Raji (cell line): ENCODE measurements around the gene RIMS3.

Source experiments
- POLR2A ChIP-seq: IDR thresholded peaks from 2 replicates; pipeline ENCODE4 v1.6.1; 2011; ENCODE audit warnings: low read depth, low read length, control low read depth; ENCODE audit not compliant: insufficient read depth

RIMS3 gene

GRCh38 chr1:40628903-40629292, 36.6 kb downstream of the RIMS3 start:
- TF ChIP-seq POLR2A = no peak

- TF ChIP-seq POLR2A = no peak
Observed at GRCh38 chr1:40627987-40628902, 37.2 kb downstream of the RIMS3 start.

- TF ChIP-seq POLR2A = no peak
Observed at GRCh38 chr1:40626383-40626770, 39.1 kb downstream of the RIMS3 start.

GRCh38 chr1:40625476-40626382, 39.8 kb downstream of the RIMS3 start:
- no peak for TF ChIP-seq POLR2A

GRCh38 chr1:40625076-40625475, 40.4 kb downstream of the RIMS3 start:
- TF ChIP-seq POLR2A = no peak

GRCh38 chr1:40622936-40623629, 42.4 kb downstream of the RIMS3 start:
- no peak for TF ChIP-seq POLR2A

GRCh38 chr1:40621821-40622450, 43.5 kb downstream of the RIMS3 start:
- no peak for TF ChIP-seq POLR2A

- TF ChIP-seq POLR2A = no peak
Observed at GRCh38 chr1:40620586-40621210, 44.8 kb downstream of the RIMS3 start.

- no peak for TF ChIP-seq POLR2A
Observed at GRCh38 chr1:40620150-40620549, 45.3 kb downstream of the RIMS3 start.

- no peak for TF ChIP-seq POLR2A
Observed at GRCh38 chr1:40618108-40618507, 47.4 kb downstream of the RIMS3 start.

- no peak for TF ChIP-seq POLR2A
Observed at GRCh38 chr1:40612345-40612831, 53.1 kb downstream of the RIMS3 start.

GRCh38 chr1:40610156-40610555, 55.3 kb downstream of the RIMS3 start:
- no peak for TF ChIP-seq POLR2A

- TF ChIP-seq POLR2A = no peak
Observed at GRCh38 chr1:40607921-40608320, 57.6 kb downstream of the RIMS3 start.

- TF ChIP-seq POLR2A = no peak
Observed at GRCh38 chr1:40606978-40607377, 58.5 kb downstream of the RIMS3 start.

- no peak for TF ChIP-seq POLR2A
Observed at GRCh38 chr1:40606194-40606593, 59.3 kb downstream of the RIMS3 start.

GRCh38 chr1:40599926-40600325, 65.6 kb downstream of the RIMS3 start:
- TF ChIP-seq POLR2A = no peak
